ENCODE measurements around the gene STX3. TPM values are rescaled to one million over a fixed set of nuclear protein-coding genes. Genes with fewer than 3 reads are reported as not detected.

Gene STX3
- polyA plus RNA-seq, 1 donor from 2014 or later, result 21.3 TPM

- Histone ChIP-seq H2AFZ (ENCODE audit: low read depth, low read length) (no peak overlapping the region), H3K9me2 (ENCODE audit: insufficient read depth, low read length) (no peaks in the 10 kb centered on the region), H3K79me2 (replicated peaks; ENCODE audit: insufficient read depth, low read length) (no peaks in the 10 kb centered on the region), H3K4me2 (ENCODE audit: low read length) (no peak overlapping the region), H3K36me3 (ENCODE audit: insufficient read depth, low read length) (no peaks in the 10 kb centered on the region), H3K9me3 (ENCODE audit: low read length) (no peaks in the 10 kb centered on the region), H3F3A (ENCODE audit: insufficient read depth, low read length, poor library complexity, severe bottlenecking) (no peaks in the 10 kb centered on the region), H3K27ac (ENCODE audit: low read length) (no peak overlapping the region), H3K9ac (ENCODE audit: low read length) (no peak overlapping the region), H3K27me3 (ENCODE audit: insufficient read depth, low read depth, low read length) (no peaks in the 10 kb centered on the region), H4K20me1 (ENCODE audit: insufficient read depth) (no peaks in the 10 kb centered on the region), H3K4me3 (ENCODE audit: low read length) (no peak overlapping the region)
- TF ChIP-seq RAD21 (conservative IDR thresholded peaks at IDR 0.05) (no peak), TAF1 (IDR thresholded peaks at IDR 0.05; ENCODE audit: low read depth) (no peak), EP300 (conservative IDR thresholded peaks at IDR 0.05; ENCODE audit: poor library complexity, severe bottlenecking) (no peak), SMC3 (conservative IDR thresholded peaks at IDR 0.05; ENCODE audit: poor library complexity) (no peak), CTCF (IDR thresholded peaks at IDR 0.05; ENCODE audit: poor library complexity, severe bottlenecking) (no peak)
- TF ChIP-seq, protein P1, sequence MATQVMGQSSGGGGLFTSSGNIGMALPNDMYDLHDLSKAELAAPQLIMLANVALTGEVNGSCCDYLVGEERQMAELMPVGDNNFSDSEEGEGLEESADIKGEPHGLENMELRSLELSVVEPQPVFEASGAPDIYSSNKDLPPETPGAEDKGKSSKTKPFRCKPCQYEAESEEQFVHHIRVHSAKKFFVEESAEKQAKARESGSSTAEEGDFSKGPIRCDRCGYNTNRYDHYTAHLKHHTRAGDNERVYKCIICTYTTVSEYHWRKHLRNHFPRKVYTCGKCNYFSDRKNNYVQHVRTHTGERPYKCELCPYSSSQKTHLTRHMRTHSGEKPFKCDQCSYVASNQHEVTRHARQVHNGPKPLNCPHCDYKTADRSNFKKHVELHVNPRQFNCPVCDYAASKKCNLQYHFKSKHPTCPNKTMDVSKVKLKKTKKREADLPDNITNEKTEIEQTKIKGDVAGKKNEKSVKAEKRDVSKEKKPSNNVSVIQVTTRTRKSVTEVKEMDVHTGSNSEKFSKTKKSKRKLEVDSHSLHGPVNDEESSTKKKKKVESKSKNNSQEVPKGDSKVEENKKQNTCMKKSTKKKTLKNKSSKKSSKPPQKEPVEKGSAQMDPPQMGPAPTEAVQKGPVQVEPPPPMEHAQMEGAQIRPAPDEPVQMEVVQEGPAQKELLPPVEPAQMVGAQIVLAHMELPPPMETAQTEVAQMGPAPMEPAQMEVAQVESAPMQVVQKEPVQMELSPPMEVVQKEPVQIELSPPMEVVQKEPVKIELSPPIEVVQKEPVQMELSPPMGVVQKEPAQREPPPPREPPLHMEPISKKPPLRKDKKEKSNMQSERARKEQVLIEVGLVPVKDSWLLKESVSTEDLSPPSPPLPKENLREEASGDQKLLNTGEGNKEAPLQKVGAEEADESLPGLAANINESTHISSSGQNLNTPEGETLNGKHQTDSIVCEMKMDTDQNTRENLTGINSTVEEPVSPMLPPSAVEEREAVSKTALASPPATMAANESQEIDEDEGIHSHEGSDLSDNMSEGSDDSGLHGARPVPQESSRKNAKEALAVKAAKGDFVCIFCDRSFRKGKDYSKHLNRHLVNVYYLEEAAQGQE (IDR thresholded peaks at IDR 0.05; ENCODE audit: borderline replicate concordance), result no peak
Measured at GRCh38 chr11:59804061-59804460, 48.9 kb downstream of the STX3 start.

GRCh38 chr11:59807047-59807610, 52.0 kb downstream of the STX3 start:
- Histone ChIP-seq H3K27me3 (ENCODE audit: insufficient read depth, low read depth, low read length) (no peaks in the 10 kb centered on the region), H3K9ac (ENCODE audit: low read length) (no peak overlapping the region), H3K27ac (ENCODE audit: low read length) (no peak overlapping the region), H3K9me2 (ENCODE audit: insufficient read depth, low read length) (no peaks in the 10 kb centered on the region), H3K4me2 (ENCODE audit: low read length) (no peak overlapping the region), H3K79me2 (replicated peaks; ENCODE audit: insufficient read depth, low read length) (no peaks in the 10 kb centered on the region), H3F3A (ENCODE audit: insufficient read depth, low read length, poor library complexity, severe bottlenecking) (no peaks in the 10 kb centered on the region), H3K36me3 (ENCODE audit: insufficient read depth, low read length) (no peaks in the 10 kb centered on the region), H4K20me1 (ENCODE audit: insufficient read depth) (no peaks in the 10 kb centered on the region), H3K9me3 (ENCODE audit: low read length) (no peaks in the 10 kb centered on the region), H2AFZ (ENCODE audit: low read depth, low read length) (no peak overlapping the region), H3K4me3 (ENCODE audit: low read length) (no peak overlapping the region)
- TF ChIP-seq POLR2AphosphoS5 (IDR thresholded peaks at IDR 0.05), result no peak

GRCh38 chr11:59810189-59810910, 55.2 kb downstream of the STX3 start, which contains the start of gene MRPL16:
Gene MRPL16 (minus strand): TSS chr11:59810778. CDS start chr11:59810658, 120 bp downstream.
- H3K4me3 ChIP-seq (ENCODE audit: low read length), result peak within 1 kb of the TSS; percentile 87
- no peaks in the 10 kb centered on the region for H3K27me3 ChIP-seq (ENCODE audit: insufficient read depth, low read depth, low read length)
- H3K9ac ChIP-seq (ENCODE audit: low read length), result peak within 1 kb of the TSS; percentile 79
- peak within 1 kb of the TSS; percentile 63 for H3K4me2 ChIP-seq (ENCODE audit: low read length)
- H2AFZ ChIP-seq (ENCODE audit: low read depth, low read length), result peak within 1 kb of the TSS; percentile 99
- no peaks in the 10 kb centered on the region for H4K20me1 ChIP-seq (ENCODE audit: insufficient read depth)
- peak within 1 kb of the TSS; percentile 60 for H3K27ac ChIP-seq (ENCODE audit: low read length)
- H3K36me3 ChIP-seq (ENCODE audit: insufficient read depth, low read length), result no peaks in the 10 kb centered on the region
- no peaks in the 10 kb centered on the region for H3F3A ChIP-seq (ENCODE audit: insufficient read depth, low read length, poor library complexity, severe bottlenecking)
- no peaks in the 10 kb centered on the region for H3K79me2 ChIP-seq (replicated peaks; ENCODE audit: insufficient read depth, low read length)
- H3K9me3 ChIP-seq (ENCODE audit: low read length), result no peaks in the 10 kb centered on the region
- no peaks in the 10 kb centered on the region for H3K9me2 ChIP-seq (ENCODE audit: insufficient read depth, low read length)
- TF ChIP-seq SMC3 (conservative IDR thresholded peaks at IDR 0.05; ENCODE audit: poor library complexity), result peak; percentile 44
- peak; percentile 77 for TF ChIP-seq POLR2AphosphoS5 (IDR thresholded peaks at IDR 0.05)
- peak; percentile 94 for TF ChIP-seq TAF1 (IDR thresholded peaks at IDR 0.05; ENCODE audit: low read depth)
- TF ChIP-seq, protein P1 (IDR thresholded peaks at IDR 0.05; ENCODE audit: borderline replicate concordance), result no peak
- TF ChIP-seq MXI1 (conservative IDR thresholded peaks at IDR 0.05; ENCODE audit: poor library complexity, severe bottlenecking), result peak; percentile 86
- TF ChIP-seq EP300 (conservative IDR thresholded peaks at IDR 0.05; ENCODE audit: poor library complexity, severe bottlenecking), result peak; percentile 31
- peak; percentile 71 for TF ChIP-seq CTCF (IDR thresholded peaks at IDR 0.05; ENCODE audit: poor library complexity, severe bottlenecking)
- no peak for TF ChIP-seq EZH2 (IDR thresholded peaks at IDR 0.05; ENCODE audit: borderline replicate concordance, insufficient read depth, low read length, poor library complexity, severe bottlenecking)

Measured in neural cell (in vitro differentiated cells).